Stomach (tissue), 9 donors: ENCODE measurements around the gene HSD11B1. TPM values are rescaled to one million over a fixed set of nuclear protein-coding genes. Genes with fewer than 3 reads are reported as not detected.
A peak's percentile ranks its signal among the peaks of the same experiment; 100 is the strongest.

ENCODE experiments used
- DNase-seq, 2 donors: peaks; one replicate each; pipeline versions ENCODE4 v3.0.0 to v3.0.0-alpha.2; 2013 to 2019
- H3K27ac ChIP-seq, 5 donors: fragments of 200-600 bp in 4 of 5; sonication (generic) in 4 of 5; one replicate each; pipeline ENCODE4 v1.5.1; 2013 to 2019; ENCODE audit warnings: mild to moderate bottlenecking in 1 of 5, moderate library complexity in 1 of 5
- H3K27me3 ChIP-seq, 3 donors: fragments of 200-600 bp; sonication (generic); one replicate each; pipeline ENCODE4 v1.5.1; 2017 to 2019; ENCODE audit warnings: mixed run types in 1 of 3
- H3K36me3 ChIP-seq, 4 donors: fragments of 200-600 bp; sonication (generic); 1 replicate in 3 of 4; 2 replicates in 1 of 4; pipeline ENCODE4 v1.5.1; 2016 to 2019
- H3K4me1 ChIP-seq, 4 donors: fragments of 200-600 bp; sonication (generic); one replicate each; pipeline ENCODE4 v1.5.1; 2016 to 2019
- H3K4me3 ChIP-seq, 4 donors: fragments of 200-600 bp; sonication (generic) in 3 of 4; one replicate each; pipeline ENCODE4 v1.5.1; 2016 to 2019; ENCODE audit warnings: mild to moderate bottlenecking in 1 of 4
- H3K9me3 ChIP-seq, 4 donors: fragments of 200-600 bp; sonication (generic); one replicate each; pipeline ENCODE4 v1.5.1; 2016 to 2019
- EP300 ChIP-seq: sonication (generic); formaldehyde crosslinking; IDR thresholded peaks from one replicate; pipeline ENCODE4 v1.6.1; 2017; ENCODE audit warnings: antibody characterized with exemption
- POLR2A ChIP-seq, 4 donors: fragments of 450-650 bp; IDR thresholded peaks; one replicate each; pipeline ENCODE4 v1.6.1; 2016; ENCODE audit warnings: antibody characterized with exemption in 4 of 4, control low read depth in 2 of 4, mild to moderate bottlenecking in 1 of 4, moderate library complexity in 1 of 4
- POLR2AphosphoS5 ChIP-seq, 3 donors: sonication (generic); formaldehyde crosslinking; IDR thresholded peaks; one replicate each; pipeline ENCODE4 v1.6.1; 2016; ENCODE audit warnings: antibody characterized with exemption in 3 of 3
- WGBS, 5 donors: extraction: QIAGEN DNeasy Blood & Tissue Kit in 3 of 5; methylation state at CpG; one replicate each; pipeline versions ENCODE4 v1.1.5 to v1.1.7; 2013 to 2018; 5-methylcytosine and 5-hydroxymethylcytosine counted together
- intact Hi-C: fragments of 100-400 bp; cut with DNase I; formaldehyde crosslinking; loops from one replicate; pipeline ENCODE4 v1.15.1; 2023; ENCODE audit warnings: low total_unique reads
- polyA plus RNA-seq, 3 donors: library from polyadenylated mRNA; stranded (reverse); fragments of 200-250 nt; gene quantifications; one replicate each; pipeline ENCODE4 v1.2.3, GENCODE V29; 2013
- total RNA-seq, 5 donors: library from RNA; depleted of rRNA; stranded (reverse); fragments of >200 nt; gene quantifications; one replicate each; pipeline versions ENCODE4 v1.1.0 to v1.2.3, GENCODE V29; 2014 to 2016
- TF ChIP-seq, protein P1 (sequence below), 7 experiments: fragments of 450-650 bp in 4 of 7; fragments of 200-600 bp in 3 of 7; sonication (generic) in 3 of 7; IDR thresholded peaks; one replicate each; pipeline ENCODE4 v1.5.1; 2016 to 2019; ENCODE audit warnings: antibody characterized with exemption in 7 of 7, control low read depth in 2 of 7, mild to moderate bottlenecking in 1 of 7
- donor health status: healthy with polysubstance abuse.
- donor health status: Bipolar disorder and iron deficiency.
- donor health status: healthy.

HSD11B1 gene
- total and polyA plus RNA-seq, 8 donors = 1.5 to 14.0 (median 2.6) TPM; not detected in 2

DNA sequence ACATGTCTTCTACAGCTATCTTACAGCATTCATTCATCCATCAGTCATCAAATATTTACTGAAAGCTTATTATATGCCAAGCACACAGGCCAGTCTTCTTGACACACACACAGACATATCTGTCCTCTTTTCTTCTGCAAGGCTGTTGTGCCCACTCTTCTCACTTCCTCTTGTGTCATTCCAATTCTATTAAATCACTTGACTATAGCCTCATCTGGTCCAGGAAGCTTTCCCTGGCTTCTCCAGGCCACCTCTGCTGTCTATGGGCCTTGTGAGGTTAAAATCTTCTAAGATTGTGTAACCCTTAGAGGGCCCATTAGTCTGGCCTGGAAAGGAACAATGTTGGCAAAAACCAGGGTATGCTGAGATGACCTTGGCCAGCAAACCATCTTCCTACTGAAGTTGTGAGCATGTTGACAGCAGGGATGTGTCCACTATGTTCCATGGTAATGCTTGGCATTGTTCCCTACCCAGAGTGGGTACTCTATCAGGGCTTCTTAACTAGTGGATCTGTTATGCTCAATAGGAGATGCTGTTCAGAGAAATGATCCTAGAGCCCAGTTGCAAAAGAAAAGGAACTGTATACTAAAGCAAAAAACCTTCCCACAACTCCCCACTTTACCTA lies 56.5 kb downstream of the HSD11B1 start:
- H3K36me3 ChIP-seq = peaks cover 0 to 9% (median 0%) of the 10 kb centered on the region in 4 donors
- H3K4me1 ChIP-seq = peaks cover 0 to 35% (median 9%) of the 10 kb centered on the region in 4 donors
- intact Hi-C loops = no loop called here
- H3K4me3 ChIP-seq = no peak overlapping the region
- no peaks in the 10 kb centered on the region for H3K27me3 ChIP-seq
- H3K9me3 ChIP-seq = no peaks in the 10 kb centered on the region
- TF ChIP-seq EP300 = no peak
- TF ChIP-seq POLR2A (IDR thresholded peaks at IDR 0.05) = no peak
- no peak for TF ChIP-seq POLR2AphosphoS5 (IDR thresholded peaks at IDR 0.05)
- TF ChIP-seq, protein P1, sequence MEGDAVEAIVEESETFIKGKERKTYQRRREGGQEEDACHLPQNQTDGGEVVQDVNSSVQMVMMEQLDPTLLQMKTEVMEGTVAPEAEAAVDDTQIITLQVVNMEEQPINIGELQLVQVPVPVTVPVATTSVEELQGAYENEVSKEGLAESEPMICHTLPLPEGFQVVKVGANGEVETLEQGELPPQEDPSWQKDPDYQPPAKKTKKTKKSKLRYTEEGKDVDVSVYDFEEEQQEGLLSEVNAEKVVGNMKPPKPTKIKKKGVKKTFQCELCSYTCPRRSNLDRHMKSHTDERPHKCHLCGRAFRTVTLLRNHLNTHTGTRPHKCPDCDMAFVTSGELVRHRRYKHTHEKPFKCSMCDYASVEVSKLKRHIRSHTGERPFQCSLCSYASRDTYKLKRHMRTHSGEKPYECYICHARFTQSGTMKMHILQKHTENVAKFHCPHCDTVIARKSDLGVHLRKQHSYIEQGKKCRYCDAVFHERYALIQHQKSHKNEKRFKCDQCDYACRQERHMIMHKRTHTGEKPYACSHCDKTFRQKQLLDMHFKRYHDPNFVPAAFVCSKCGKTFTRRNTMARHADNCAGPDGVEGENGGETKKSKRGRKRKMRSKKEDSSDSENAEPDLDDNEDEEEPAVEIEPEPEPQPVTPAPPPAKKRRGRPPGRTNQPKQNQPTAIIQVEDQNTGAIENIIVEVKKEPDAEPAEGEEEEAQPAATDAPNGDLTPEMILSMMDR (IDR thresholded peaks at IDR 0.05) = no peak
- H3K27ac ChIP-seq = no peak overlapping the region
- DNase-seq = no peak

DNA sequence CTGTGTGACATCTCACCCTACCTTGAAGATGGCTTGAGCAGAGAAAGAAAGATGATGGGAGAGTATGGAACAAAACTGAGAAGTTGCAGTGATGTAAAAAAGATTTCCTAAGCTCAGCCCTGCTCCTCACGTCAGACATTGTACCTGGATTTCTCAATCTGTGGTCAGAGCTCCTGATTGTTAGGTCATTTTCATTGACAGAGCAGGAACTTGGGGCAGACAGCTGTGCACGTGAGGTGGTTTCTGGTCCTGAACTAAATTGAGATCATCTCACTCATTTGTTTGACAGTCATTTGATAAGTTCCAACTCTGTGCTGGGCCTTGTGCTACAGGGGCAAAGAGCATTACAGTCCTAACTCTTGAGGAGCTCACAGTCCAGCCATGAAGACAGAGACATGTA lies 61.4 kb downstream of the HSD11B1 start:
- H3K4me1 ChIP-seq = peaks cover 18 to 42% (median 32%) of the 10 kb centered on the region in 4 donors
- H3K36me3 ChIP-seq = peaks cover 0 to 4% (median 0%) of the 10 kb centered on the region in 4 donors
- DNase-seq = no peak
- H3K27me3 ChIP-seq = no peaks in the 10 kb centered on the region
- TF ChIP-seq POLR2A (IDR thresholded peaks at IDR 0.05) = no peak
- TF ChIP-seq, protein P1 (IDR thresholded peaks at IDR 0.05) = no peak
- H3K4me3 ChIP-seq = no peak overlapping the region
- intact Hi-C loops = no loop called here
- H3K27ac ChIP-seq = peak overlapping the region in 2 of 5 donors; percentile 31 to 38
- 55 to 66% (median 59%) methylated on average over 2 of the region's 2 CpGs for WGBS, 5 donors
- no peaks in the 10 kb centered on the region for H3K9me3 ChIP-seq

DNA sequence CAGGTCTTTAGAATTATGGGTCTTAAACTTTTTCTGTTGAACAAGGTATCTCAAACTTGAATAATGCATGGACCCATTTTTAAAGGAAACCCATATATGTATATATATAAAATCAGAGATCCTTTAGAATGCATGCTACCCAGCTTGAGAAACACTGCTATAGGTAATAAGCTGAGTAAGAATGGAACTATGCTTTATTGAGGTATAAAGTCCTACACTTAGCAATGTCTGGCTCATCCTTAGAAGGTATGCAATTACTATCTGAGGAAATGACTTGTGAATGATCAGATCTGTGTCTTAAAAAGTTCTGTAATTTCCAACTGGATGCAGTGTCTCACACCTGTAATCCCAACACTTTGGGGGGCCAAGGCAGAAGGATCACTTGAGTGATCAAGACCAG lies 62.5 kb downstream of the HSD11B1 start:
- H3K27ac ChIP-seq = peak overlapping the region in 1 of 5 donors; percentile 84
- no peaks in the 10 kb centered on the region for H3K27me3 ChIP-seq
- peaks cover 0 to 4% (median 0%) of the 10 kb centered on the region in 4 donors for H3K36me3 ChIP-seq
- no peak overlapping the region for H3K4me3 ChIP-seq
- H3K9me3 ChIP-seq = no peaks in the 10 kb centered on the region
- TF ChIP-seq POLR2AphosphoS5 (IDR thresholded peaks at IDR 0.05) = no peak
- TF ChIP-seq POLR2A (IDR thresholded peaks at IDR 0.05) = no peak
- TF ChIP-seq, protein P1 (IDR thresholded peaks at IDR 0.05) = no peak
- no peak for TF ChIP-seq EP300
- H3K4me1 ChIP-seq = peaks cover 18 to 51% (median 31%) of the 10 kb centered on the region in 4 donors
- intact Hi-C loops = no loop called here
- no peak for DNase-seq

DNA sequence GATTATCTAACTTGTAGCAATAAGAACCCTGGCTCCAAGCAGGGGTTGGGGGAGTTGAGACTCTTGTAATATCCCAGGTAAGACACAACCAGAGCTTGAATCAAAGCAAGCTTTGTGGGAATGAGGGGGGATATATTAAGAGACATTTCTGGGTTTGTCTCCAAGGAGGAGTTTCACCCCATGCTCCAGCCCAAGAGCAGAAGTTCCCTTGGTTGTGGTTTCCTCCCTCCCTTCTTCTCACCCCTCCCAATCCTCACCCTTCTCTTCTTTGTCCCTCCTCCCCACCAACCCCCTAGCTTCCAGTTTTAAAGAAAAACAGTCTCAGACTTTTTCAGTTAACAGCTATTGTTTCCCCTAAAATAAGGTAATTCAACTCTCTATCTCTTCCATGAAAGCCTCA lies 63.1 kb downstream of the HSD11B1 start:
- no peak for TF ChIP-seq POLR2A (IDR thresholded peaks at IDR 0.05)
- TF ChIP-seq, protein P1 (IDR thresholded peaks at IDR 0.05) = no peak
- no peak for TF ChIP-seq POLR2AphosphoS5 (IDR thresholded peaks at IDR 0.05)
- no peak for TF ChIP-seq EP300

More for the DNA sequence above, 63.1 kb downstream of the HSD11B1 start:
- H3K4me1 ChIP-seq = peaks cover 18 to 55% (median 31%) of the 10 kb centered on the region in 4 donors
- H3K36me3 ChIP-seq = no peaks in the 10 kb centered on the region
- H3K4me3 ChIP-seq = no peak overlapping the region
- no peaks in the 10 kb centered on the region for H3K9me3 ChIP-seq
- DNase-seq = no peak
- H3K27me3 ChIP-seq = no peaks in the 10 kb centered on the region
- H3K27ac ChIP-seq = peak overlapping the region in 4 of 5 donors; percentile 73 to 84 (median 78)
- intact Hi-C loops = no loop called here
